Caco-2 (cell line): ENCODE measurements around the gene TMLHE. TPM values are rescaled to one million over a fixed set of nuclear protein-coding genes. Genes with fewer than 3 reads are reported as not detected.
"Not testable (repeated sequence)": the region's sequence is repeated elsewhere in the genome, so short reads cannot be mapped to it uniquely, and the experiment has no call there.

Source experiments
- BruUV-seq: library from RNA; stranded (reverse); fragments of 400-500 nt; replicated peaks from 2 replicates; lab custom pipeline; 2021; lab: Mats Ljungman, UMichigan
- CTCF ChIA-PET: fragments of 300-600 bp; sonication (Branson Sonifier 250); formaldehyde crosslinking; loops from one replicate; lab custom pipeline; 2022; ENCODE audit warnings: antibody characterized with exemption; lab: Charles Lee
- POLR2A ChIA-PET: fragments of 300-600 bp; sonication (Branson Sonifier 250); formaldehyde crosslinking; loops from one replicate; lab custom pipeline; 2022; ENCODE audit warnings: antibody characterized with exemption; lab: Charles Lee
- DNase-seq, 2 experiments: peaks; one replicate each; pipeline versions ENCODE4 v3.0.0 to v3.0.0-alpha.2; 2020 to 2022
- H3K27me3 ChIP-seq: replicated peaks from 2 replicates; pipeline ENCODE4 v1.6.0; 2011; ENCODE audit warnings: low read length; ENCODE audit not compliant: control insufficient read depth, insufficient read depth
- H3K36me3 ChIP-seq: 2 replicates; pipeline ENCODE4 v1.5.1; 2011; ENCODE audit warnings: low read length; ENCODE audit not compliant: control insufficient read depth, insufficient read depth
- H3K4me1 ChIP-seq: fragments of 250-450 bp; sonication (Bioruptor Pico); 2 replicates; pipeline ENCODE4 v1.5.1; 2020; ENCODE audit warnings: mild to moderate bottlenecking
- H3K4me3 ChIP-seq: 2 replicates; pipeline ENCODE4 v1.5.1; 2011; ENCODE audit warnings: low read depth, mild to moderate bottlenecking, control low read depth, low read length
- H3K9me3 ChIP-seq: fragments of 250-450 bp; sonication (Bioruptor Pico); 2 replicates; pipeline ENCODE4 v1.5.1; 2020; ENCODE audit warnings: mild to moderate bottlenecking, moderate library complexity
- H3K27ac Mint-ChIP-seq: one replicate; pipeline ENCODE4 v1.8.0; 2022; ENCODE audit warnings: mixed read lengths; ENCODE audit not compliant: unreplicated experiment
- H3K27me3 Mint-ChIP-seq: one replicate; pipeline ENCODE4 v1.8.0; 2022; ENCODE audit warnings: mixed read lengths; ENCODE audit not compliant: insufficient read depth, unreplicated experiment
- H3K36me3 Mint-ChIP-seq: one replicate; pipeline ENCODE4 v1.8.0; 2022; ENCODE audit warnings: mild to moderate bottlenecking, mixed read lengths; ENCODE audit not compliant: insufficient read depth, unreplicated experiment
- H3K4me1 Mint-ChIP-seq: one replicate; pipeline ENCODE4 v1.8.0; 2022; ENCODE audit warnings: low read depth, mixed read lengths; ENCODE audit not compliant: unreplicated experiment
- H3K4me3 Mint-ChIP-seq: one replicate; pipeline ENCODE4 v1.8.0; 2022; ENCODE audit warnings: mild to moderate bottlenecking, moderate library complexity, mixed read lengths; ENCODE audit not compliant: unreplicated experiment
- H3K9me3 Mint-ChIP-seq: one replicate; pipeline ENCODE4 v1.8.0; 2022; ENCODE audit warnings: mixed read lengths; ENCODE audit not compliant: unreplicated experiment
- CTCF ChIP-seq, 2 experiments: fragments of 200-600 bp in 1 of 2; IDR thresholded peaks; 1 replicate in 1 of 2; 2 replicates in 1 of 2; pipeline versions ENCODE4 v1.5.1 to v1.8.0; 2011 to 2022; ENCODE audit warnings: antibody characterized with exemption in 1 of 2, control low read depth in 1 of 2, inconsistent platforms in 1 of 2, low read depth in 1 of 2, low read length in 1 of 2, mild to moderate bottlenecking in 1 of 2, moderate library complexity in 1 of 2; ENCODE audit not compliant: insufficient read depth in 1 of 2, severe bottlenecking in 1 of 2, unreplicated experiment in 1 of 2
- intact Hi-C: fragments of 100-400 bp; cut with micrococcal nuclease; formaldehyde crosslinking; loops from one replicate; pipeline ENCODE4 v1.10.0; 2022; ENCODE audit not compliant: unreplicated experiment
- total RNA-seq: library from RNA; stranded (reverse); gene quantifications from 2 replicates; pipeline ENCODE4 v1.2.3, GENCODE V29; 2022

The TMLHE gene
- total RNA-seq, 1 experiment from 2014 or later, result 14.0 TPM

- Histone ChIP-seq H3K4me1 (no peaks in the 10 kb centered on the region), H3K27me3 (no peaks in the 10 kb centered on the region), H3K36me3 (no peaks in the 10 kb centered on the region), H3K9me3 (no peaks in the 10 kb centered on the region), H3K4me3 (no peak overlapping the region)
- no peak for TF ChIP-seq CTCF (IDR thresholded peaks at IDR 0.05; ENCODE audit: insufficient read depth in 1 of 2, low read depth in 1 of 2, low read length in 1 of 2, severe bottlenecking in 1 of 2, unreplicated experiment in 1 of 2)
- Mint-ChIP-seq H3K9me3 (no peaks in the 10 kb centered on the region), H3K27ac (no peak overlapping the region), H3K36me3 (peaks cover 9% of the 10 kb centered on the region), H3K27me3 (no peaks in the 10 kb centered on the region), H3K4me1 (no peaks in the 10 kb centered on the region), H3K4me3 (no peak overlapping the region)
- CTCF ChIA-PET, result no interaction called here
- POLR2A ChIA-PET, result no interaction called here
- intact Hi-C loops, result no loop called here
- DNase-seq, result no peak
- no TSS peak for BruUV-seq
Observed at GRCh38 chrX:155544881-155545280, 67.9 kb downstream of the TMLHE start.

- H3K36me3 ChIP-seq, result no peaks in the 10 kb centered on the region
- Mint-ChIP-seq H3K27ac (no peak overlapping the region), H3K36me3 (peaks cover 5% of the 10 kb centered on the region), H3K4me1 (no peaks in the 10 kb centered on the region), H3K4me3 (no peak overlapping the region), H3K9me3 (peaks cover 9% of the 10 kb centered on the region), H3K27me3 (no peaks in the 10 kb centered on the region)
- DNase-seq, result no peak
- H3K9me3 ChIP-seq, result no peaks in the 10 kb centered on the region
- H3K27me3 ChIP-seq, result no peaks in the 10 kb centered on the region
- BruUV-seq, result no TSS peak
- TF ChIP-seq CTCF (IDR thresholded peaks at IDR 0.05; ENCODE audit: insufficient read depth in 1 of 2, low read depth in 1 of 2, low read length in 1 of 2, severe bottlenecking in 1 of 2, unreplicated experiment in 1 of 2), result no peak
- H3K4me3 ChIP-seq, result no peak overlapping the region
- CTCF ChIA-PET, result no interaction called here
- intact Hi-C loops, result loop anchor here (5.0 kb wide), 1 partner anchor 286 kb away; no protein-coding TSS in a partner anchor
- POLR2A ChIA-PET, result no interaction called here
- no peaks in the 10 kb centered on the region for H3K4me1 ChIP-seq
Observed at GRCh38 chrX:155535866-155536265, 76.9 kb downstream of the TMLHE start.

- no peak overlapping the region for H3K27ac Mint-ChIP-seq
- Histone ChIP-seq H3K9me3 (no peaks in the 10 kb centered on the region), H3K4me1 (no peaks in the 10 kb centered on the region), H3K36me3 (no peaks in the 10 kb centered on the region), H3K4me3 (no peak overlapping the region), H3K27me3 (no peaks in the 10 kb centered on the region)
- peaks cover 5% of the 10 kb centered on the region for H3K36me3 Mint-ChIP-seq
- no peaks in the 10 kb centered on the region for H3K27me3 Mint-ChIP-seq
- no peak for TF ChIP-seq CTCF (IDR thresholded peaks at IDR 0.05; ENCODE audit: insufficient read depth in 1 of 2, low read depth in 1 of 2, low read length in 1 of 2, severe bottlenecking in 1 of 2, unreplicated experiment in 1 of 2)
- H3K9me3 Mint-ChIP-seq, result peaks cover 9% of the 10 kb centered on the region
- CTCF ChIA-PET, result no interaction called here
- DNase-seq, result no peak
- no TSS peak for BruUV-seq
- intact Hi-C loops, result loop anchor here (5.0 kb wide), 1 partner anchor 288 kb away; no protein-coding TSS in a partner anchor
- POLR2A ChIA-PET, result no interaction called here
- no peak overlapping the region for H3K4me3 Mint-ChIP-seq
- H3K4me1 Mint-ChIP-seq, result no peaks in the 10 kb centered on the region
Observed at GRCh38 chrX:155534800-155535199, 78.0 kb downstream of the TMLHE start.

GRCh38 chrX:155527023-155527422, 85.7 kb downstream of the TMLHE start:
- H3K36me3 Mint-ChIP-seq, result peaks cover 23% of the 10 kb centered on the region
- H3K4me3 ChIP-seq, H3K4me1 Mint-ChIP-seq, intact Hi-C loops, POLR2A ChIA-PET, H3K4me3 Mint-ChIP-seq, H3K27me3 Mint-ChIP-seq, DNase-seq, H3K36me3 ChIP-seq, H3K27me3 ChIP-seq, H3K27ac Mint-ChIP-seq, H3K9me3 ChIP-seq, CTCF ChIA-PET, BruUV-seq, H3K4me1 ChIP-seq: not testable (repeated sequence)
- peaks cover 13% of the 10 kb centered on the region for H3K9me3 Mint-ChIP-seq
